ENCODE measurements around the gene SPG21. TPM values are rescaled to one million over a fixed set of nuclear protein-coding genes. Genes with fewer than 3 reads are reported as not detected.

Gene SPG21
- total and polyA plus RNA-seq, 2 of the 13 experiments (the other 11 are each of a cell fraction or from before 2014, with no cell fraction given): 36.7 to 42.4 TPM

DNA sequence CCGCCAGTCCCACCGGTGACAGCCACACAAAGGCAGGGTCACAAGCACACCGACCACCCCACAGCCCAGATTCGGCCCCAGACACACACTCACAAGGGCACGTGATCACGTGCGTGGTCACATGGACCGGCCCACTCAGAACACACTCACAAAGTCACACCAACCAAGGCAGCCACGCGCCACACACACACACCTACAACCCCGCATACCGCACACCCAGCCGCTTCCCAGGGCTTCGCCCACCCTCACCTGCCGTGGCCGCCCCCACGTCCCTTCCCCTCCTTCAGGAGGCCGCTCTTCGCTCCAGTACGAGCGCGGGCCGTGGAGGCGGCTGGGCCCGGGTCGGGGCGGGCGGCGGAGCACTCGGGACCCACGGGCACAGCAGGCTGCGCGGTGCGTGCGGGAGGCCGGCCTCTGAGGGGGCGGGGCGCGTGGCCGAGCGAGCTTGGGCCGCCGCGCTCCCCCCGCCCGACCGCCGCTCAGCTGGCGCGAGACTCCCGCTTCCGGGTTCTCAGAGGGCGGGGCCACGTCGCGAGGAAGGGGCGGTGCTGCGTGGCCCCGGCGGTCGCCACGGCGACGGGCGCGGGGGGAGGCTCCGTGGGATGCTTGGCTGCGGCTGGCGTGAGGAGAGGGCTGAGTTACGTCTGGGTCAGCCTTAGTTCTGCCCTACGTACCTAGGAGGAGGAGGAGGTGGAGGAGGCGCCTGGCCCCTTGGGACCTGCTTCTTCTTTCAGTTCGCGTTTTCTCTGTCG, at the start of gene SPG21 (continued):
- TF ChIP-seq, protein P1, sequence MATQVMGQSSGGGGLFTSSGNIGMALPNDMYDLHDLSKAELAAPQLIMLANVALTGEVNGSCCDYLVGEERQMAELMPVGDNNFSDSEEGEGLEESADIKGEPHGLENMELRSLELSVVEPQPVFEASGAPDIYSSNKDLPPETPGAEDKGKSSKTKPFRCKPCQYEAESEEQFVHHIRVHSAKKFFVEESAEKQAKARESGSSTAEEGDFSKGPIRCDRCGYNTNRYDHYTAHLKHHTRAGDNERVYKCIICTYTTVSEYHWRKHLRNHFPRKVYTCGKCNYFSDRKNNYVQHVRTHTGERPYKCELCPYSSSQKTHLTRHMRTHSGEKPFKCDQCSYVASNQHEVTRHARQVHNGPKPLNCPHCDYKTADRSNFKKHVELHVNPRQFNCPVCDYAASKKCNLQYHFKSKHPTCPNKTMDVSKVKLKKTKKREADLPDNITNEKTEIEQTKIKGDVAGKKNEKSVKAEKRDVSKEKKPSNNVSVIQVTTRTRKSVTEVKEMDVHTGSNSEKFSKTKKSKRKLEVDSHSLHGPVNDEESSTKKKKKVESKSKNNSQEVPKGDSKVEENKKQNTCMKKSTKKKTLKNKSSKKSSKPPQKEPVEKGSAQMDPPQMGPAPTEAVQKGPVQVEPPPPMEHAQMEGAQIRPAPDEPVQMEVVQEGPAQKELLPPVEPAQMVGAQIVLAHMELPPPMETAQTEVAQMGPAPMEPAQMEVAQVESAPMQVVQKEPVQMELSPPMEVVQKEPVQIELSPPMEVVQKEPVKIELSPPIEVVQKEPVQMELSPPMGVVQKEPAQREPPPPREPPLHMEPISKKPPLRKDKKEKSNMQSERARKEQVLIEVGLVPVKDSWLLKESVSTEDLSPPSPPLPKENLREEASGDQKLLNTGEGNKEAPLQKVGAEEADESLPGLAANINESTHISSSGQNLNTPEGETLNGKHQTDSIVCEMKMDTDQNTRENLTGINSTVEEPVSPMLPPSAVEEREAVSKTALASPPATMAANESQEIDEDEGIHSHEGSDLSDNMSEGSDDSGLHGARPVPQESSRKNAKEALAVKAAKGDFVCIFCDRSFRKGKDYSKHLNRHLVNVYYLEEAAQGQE (IDR thresholded peaks at IDR 0.05; ENCODE audit: borderline replicate concordance in 1 of 2, low read depth in 1 of 2, low read length in 2 of 2): no peak; a peak in 1 of 4 replicates
- no peak for TF ChIP-seq NFRKB (IDR thresholded peaks at IDR 0.05)
- TF ChIP-seq HDAC1 (CRISPR knock-in tag; IDR thresholded peaks at IDR 0.05): peak; percentile 72
- TF ChIP-seq, protein P2, sequence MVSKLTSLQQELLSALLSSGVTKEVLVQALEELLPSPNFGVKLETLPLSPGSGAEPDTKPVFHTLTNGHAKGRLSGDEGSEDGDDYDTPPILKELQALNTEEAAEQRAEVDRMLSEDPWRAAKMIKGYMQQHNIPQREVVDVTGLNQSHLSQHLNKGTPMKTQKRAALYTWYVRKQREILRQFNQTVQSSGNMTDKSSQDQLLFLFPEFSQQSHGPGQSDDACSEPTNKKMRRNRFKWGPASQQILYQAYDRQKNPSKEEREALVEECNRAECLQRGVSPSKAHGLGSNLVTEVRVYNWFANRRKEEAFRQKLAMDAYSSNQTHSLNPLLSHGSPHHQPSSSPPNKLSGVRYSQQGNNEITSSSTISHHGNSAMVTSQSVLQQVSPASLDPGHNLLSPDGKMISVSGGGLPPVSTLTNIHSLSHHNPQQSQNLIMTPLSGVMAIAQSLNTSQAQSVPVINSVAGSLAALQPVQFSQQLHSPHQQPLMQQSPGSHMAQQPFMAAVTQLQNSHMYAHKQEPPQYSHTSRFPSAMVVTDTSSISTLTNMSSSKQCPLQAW (CRISPR knock-in tag; IDR thresholded peaks at IDR 0.05): 0 out of 2 replicates have a peak, but pooled peaks have one; percentile 29
- peak; percentile 55 for TF ChIP-seq XRCC5 (optimal IDR thresholded peaks at IDR 0.05; ENCODE audit: low read length)
- TF ChIP-seq DR1 (CRISPR knock-in tag; IDR thresholded peaks at IDR 0.05): peak; percentile 55; the same call in 1 of the 2 replicates
- TF ChIP-seq ETV5 (CRISPR knock-in tag; IDR thresholded peaks at IDR 0.05; ENCODE audit: borderline replicate concordance): peak; percentile 37; the same call in 1 of the 2 replicates
- TF ChIP-seq, protein P3, sequence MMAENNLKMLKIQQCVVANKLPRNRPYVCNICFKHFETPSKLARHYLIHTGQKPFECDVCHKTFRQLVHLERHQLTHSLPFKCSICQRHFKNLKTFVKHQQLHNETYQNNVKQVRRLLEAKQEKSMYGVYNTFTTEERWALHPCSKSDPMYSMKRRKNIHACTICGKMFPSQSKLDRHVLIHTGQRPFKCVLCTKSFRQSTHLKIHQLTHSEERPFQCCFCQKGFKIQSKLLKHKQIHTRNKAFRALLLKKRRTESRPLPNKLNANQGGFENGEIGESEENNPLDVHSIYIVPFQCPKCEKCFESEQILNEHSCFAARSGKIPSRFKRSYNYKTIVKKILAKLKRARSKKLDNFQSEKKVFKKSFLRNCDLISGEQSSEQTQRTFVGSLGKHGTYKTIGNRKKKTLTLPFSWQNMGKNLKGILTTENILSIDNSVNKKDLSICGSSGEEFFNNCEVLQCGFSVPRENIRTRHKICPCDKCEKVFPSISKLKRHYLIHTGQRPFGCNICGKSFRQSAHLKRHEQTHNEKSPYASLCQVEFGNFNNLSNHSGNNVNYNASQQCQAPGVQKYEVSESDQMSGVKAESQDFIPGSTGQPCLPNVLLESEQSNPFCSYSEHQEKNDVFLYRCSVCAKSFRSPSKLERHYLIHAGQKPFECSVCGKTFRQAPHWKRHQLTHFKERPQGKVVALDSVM (CRISPR knock-in tag; IDR thresholded peaks at IDR 0.05): peak; percentile 56
- TF ChIP-seq TAF15 (IDR thresholded peaks at IDR 0.05; ENCODE audit: low read depth, low read length, poor library complexity, severe bottlenecking): no peak
- TF ChIP-seq ZNF160 (CRISPR knock-in tag; IDR thresholded peaks at IDR 0.05): 0 out of 2 replicates have a peak, but pooled peaks have one; percentile 33
- TF ChIP-seq ZSCAN9 (CRISPR knock-in tag; IDR thresholded peaks at IDR 0.05; ENCODE audit: borderline replicate concordance): no peak
- TF ChIP-seq ZNF713 (CRISPR knock-in tag; IDR thresholded peaks at IDR 0.05): no peak
- TF ChIP-seq ZNF430 (CRISPR knock-in tag; IDR thresholded peaks at IDR 0.05): peak; percentile 64; the same call in 1 of the 2 replicates
- peak; percentile 69; the same call in 1 of the 2 replicates for TF ChIP-seq RFXAP (CRISPR knock-in tag; IDR thresholded peaks at IDR 0.05; ENCODE audit: borderline replicate concordance)
- TF ChIP-seq ZBTB7A (CRISPR knock-in tag; IDR thresholded peaks at IDR 0.05): peak; percentile 71; the same call in 1 of the 2 replicates
- peak; percentile 84; the same call in 1 of the 2 replicates for TF ChIP-seq KLF12 (CRISPR knock-in tag; IDR thresholded peaks at IDR 0.05; ENCODE audit: borderline replicate concordance)
- peak; percentile 48 for TF ChIP-seq GABPA (IDR thresholded peaks at IDR 0.05; ENCODE audit: low read depth, low read length)
- TF ChIP-seq GABPA (CRISPR knock-in tag; IDR thresholded peaks at IDR 0.05; ENCODE audit: low read depth): no peak
- TF ChIP-seq MAZ (IDR thresholded peaks at IDR 0.05; ENCODE audit: borderline replicate concordance, low read depth, low read length): peak; percentile 93
- TF ChIP-seq MAZ (CRISPR knock-in tag; IDR thresholded peaks at IDR 0.05; ENCODE audit: low read depth): peak; percentile 84
- TF ChIP-seq ZNF543 (CRISPR knock-in tag; IDR thresholded peaks at IDR 0.05): peak; percentile 60
- TF ChIP-seq SP4 (CRISPR knock-in tag; IDR thresholded peaks at IDR 0.05): peak; percentile 93
